Neural cell (in vitro differentiated cells): ENCODE measurements around the gene POLRMT.

ENCODE experiments used
- CTCF ChIP-seq: fragments of 450-650 bp; IDR thresholded peaks from 2 replicates; pipeline ENCODE4 v1.5.1; 2014; ENCODE audit warnings: antibody characterized with exemption, mild to moderate bottlenecking, moderate library complexity; ENCODE audit not compliant: poor library complexity, severe bottlenecking
- EP300 ChIP-seq: fragments of 450-650 bp; conservative IDR thresholded peaks from 2 replicates; pipeline ENCODE4 v1.6.1; 2014; ENCODE audit warnings: antibody characterized with exemption, mild to moderate bottlenecking, moderate library complexity; ENCODE audit not compliant: poor library complexity, severe bottlenecking
- EZH2 ChIP-seq: fragments of 200-600, 300-800 bp; shearing (Covaris generic), sonication (generic); IDR thresholded peaks from 2 replicates; pipeline ENCODE4 v1.6.1; 2014; ENCODE audit warnings: antibody characterized with exemption, low read length, borderline replicate concordance, mild to moderate bottlenecking; ENCODE audit not compliant: insufficient read depth, poor library complexity, severe bottlenecking
- MXI1 ChIP-seq: fragments of 450-650 bp; conservative IDR thresholded peaks from 2 replicates; pipeline ENCODE4 v1.6.1; 2014; ENCODE audit warnings: antibody characterized with exemption, mild to moderate bottlenecking; ENCODE audit not compliant: poor library complexity, severe bottlenecking
- POLR2AphosphoS5 ChIP-seq: IDR thresholded peaks from 2 replicates; pipeline ENCODE4 v1.6.1; 2012
- RAD21 ChIP-seq: fragments of 450-650 bp; conservative IDR thresholded peaks from 2 replicates; pipeline ENCODE4 v1.6.1; 2014; ENCODE audit warnings: antibody characterized with exemption, mild to moderate bottlenecking, moderate library complexity
- REST ChIP-seq: IDR thresholded peaks from 2 replicates; pipeline ENCODE4 v1.6.1; 2012; ENCODE audit warnings: borderline replicate concordance
- SMC3 ChIP-seq: fragments of 450-650 bp; conservative IDR thresholded peaks from 2 replicates; pipeline ENCODE4 v1.6.1; 2014; ENCODE audit warnings: antibody characterized with exemption, mild to moderate bottlenecking, moderate library complexity; ENCODE audit not compliant: poor library complexity
- TAF1 ChIP-seq: IDR thresholded peaks from 2 replicates; pipeline ENCODE4 v1.6.1; 2012; ENCODE audit warnings: low read depth

GRCh38 chr19:682678-683320 lies 49.5 kb upstream of the POLRMT start:
- no peak for TF ChIP-seq CTCF
- no peak for TF ChIP-seq EP300
- no peak for TF ChIP-seq POLR2AphosphoS5
- TF ChIP-seq EZH2, result no peak
- no peak for TF ChIP-seq REST
- no peak for TF ChIP-seq RAD21
- no peak for TF ChIP-seq TAF1
- TF ChIP-seq MXI1, result no peak
- TF ChIP-seq SMC3, result no peak
